Liver (tissue), 9 donors: Measurements from ENCODE around the gene TMEM163. TPM values are rescaled to one million over a fixed set of nuclear protein-coding genes. Genes with fewer than 3 reads are reported as not detected.

Source experiments
- DNase-seq: peaks from one replicate; pipeline ENCODE4 v3.0.0-alpha.2; 2017; ENCODE audit warnings: low spot score
- H3K27ac ChIP-seq, 2 donors: one replicate each; pipeline ENCODE4 v1.7.0; 2013; ENCODE audit warnings: inconsistent platforms in 2 of 2, low read length in 2 of 2, control low read depth in 1 of 2, low read depth in 1 of 2, mild to moderate bottlenecking in 1 of 2
- H3K27me3 ChIP-seq, 4 donors: one replicate each; pipeline versions ENCODE4 v1.6.1 to v1.7.0; 2013; ENCODE audit warnings: low read length in 3 of 4, inconsistent platforms in 1 of 4, mild to moderate bottlenecking in 1 of 4, moderate library complexity in 1 of 4; ENCODE audit not compliant: control insufficient read depth in 4 of 4, insufficient read depth in 4 of 4
- H3K36me3 ChIP-seq, 4 donors: one replicate each; pipeline versions ENCODE4 v1.6.1 to v1.7.0; 2013; ENCODE audit warnings: low read length in 3 of 4, mild to moderate bottlenecking in 3 of 4, low read depth in 1 of 4, moderate library complexity in 1 of 4; ENCODE audit not compliant: control insufficient read depth in 4 of 4, insufficient read depth in 3 of 4
- H3K4me1 ChIP-seq, 4 donors: one replicate each; pipeline versions ENCODE4 v1.6.1 to v1.7.0; 2013; ENCODE audit warnings: low read length in 3 of 4, mild to moderate bottlenecking in 3 of 4, moderate library complexity in 1 of 4; ENCODE audit not compliant: control insufficient read depth in 4 of 4, insufficient read depth in 4 of 4
- H3K4me3 ChIP-seq, 3 donors: one replicate each; pipeline versions ENCODE4 v1.6.1 to v1.7.0; 2013; ENCODE audit warnings: low read length in 3 of 3, control low read depth in 1 of 3, low read depth in 1 of 3, mild to moderate bottlenecking in 1 of 3
- H3K9ac ChIP-seq, 2 donors: one replicate each; pipeline ENCODE4 v1.7.0; 2013; ENCODE audit warnings: low read length in 2 of 2, mild to moderate bottlenecking in 2 of 2, moderate library complexity in 2 of 2, control low read depth in 1 of 2, low read depth in 1 of 2
- H3K9me3 ChIP-seq, 4 donors: one replicate each; pipeline versions ENCODE4 v1.6.1 to v1.7.0; 2013; ENCODE audit warnings: low read length in 3 of 4; ENCODE audit not compliant: control insufficient read depth in 4 of 4
- EGR1 ChIP-seq, 2 donors: IDR thresholded peaks; 2 replicates each; pipeline ENCODE4 v1.6.1; 2016 to 2018; ENCODE audit warnings: antibody characterized with exemption in 2 of 2, low read depth in 2 of 2
- FOXA1 ChIP-seq: IDR thresholded peaks from 2 replicates; pipeline ENCODE4 v1.6.1; 2016; ENCODE audit warnings: antibody characterized with exemption
- FOXA2 ChIP-seq: IDR thresholded peaks from 2 replicates; pipeline ENCODE4 v1.6.1; 2016; ENCODE audit warnings: antibody characterized with exemption
- GABPA ChIP-seq, 2 donors: IDR thresholded peaks in 1 of 2; conservative IDR thresholded peaks in 1 of 2; 2 replicates each; pipeline ENCODE4 v1.6.1; 2016; ENCODE audit warnings: antibody characterized with exemption in 2 of 2, mild to moderate bottlenecking in 1 of 2, moderate library complexity in 1 of 2
- HNF4A ChIP-seq, 2 donors: conservative IDR thresholded peaks; 2 replicates each; pipeline ENCODE4 v1.6.1; 2016; ENCODE audit warnings: antibody characterized with exemption in 2 of 2, mild to moderate bottlenecking in 2 of 2
- HNF4G ChIP-seq: IDR thresholded peaks from 2 replicates; pipeline ENCODE4 v1.6.1; 2016; ENCODE audit warnings: antibody characterized with exemption
- JUND ChIP-seq, 2 donors: IDR thresholded peaks; 2 replicates each; pipeline ENCODE4 v1.6.1; 2016; ENCODE audit warnings: antibody characterized with exemption in 2 of 2
- NR2F2 ChIP-seq: IDR thresholded peaks from 2 replicates; pipeline ENCODE4 v1.6.1; 2016; ENCODE audit warnings: antibody characterized with exemption
- RAD21 ChIP-seq, 2 donors: IDR thresholded peaks; 2 replicates each; pipeline ENCODE4 v1.6.1; 2016; ENCODE audit warnings: antibody characterized with exemption in 2 of 2, mild to moderate bottlenecking in 2 of 2
- RXRA ChIP-seq, 2 donors: IDR thresholded peaks; 2 replicates each; pipeline ENCODE4 v1.6.1; 2017 to 2018; ENCODE audit warnings: antibody characterized with exemption in 2 of 2, mild to moderate bottlenecking in 1 of 2
- SP1 ChIP-seq: IDR thresholded peaks from 2 replicates; pipeline ENCODE4 v1.6.1; 2018; ENCODE audit warnings: antibody characterized with exemption, mild to moderate bottlenecking
- TAF1 ChIP-seq: conservative IDR thresholded peaks from 2 replicates; pipeline ENCODE4 v1.6.1; 2016; ENCODE audit warnings: antibody characterized with exemption, mild to moderate bottlenecking
- YY1 ChIP-seq: IDR thresholded peaks from 2 replicates; pipeline ENCODE4 v1.6.1; 2016; ENCODE audit warnings: antibody characterized with exemption, mild to moderate bottlenecking
- WGBS: extraction: QIAGEN DNeasy Blood & Tissue Kit; methylation state at CpG from one replicate; pipeline ENCODE4 v1.1.7; 2013; 5-methylcytosine and 5-hydroxymethylcytosine counted together
- polyA plus RNA-seq, 2 donors: library from polyadenylated mRNA; stranded (reverse) in 1 of 2; unstranded in 1 of 2; fragments of 200-250 nt in 1 of 2; fragments of >200 nt in 1 of 2; fragmentation: Nextera tagmentation in 1 of 2; extraction: Ambion mirVana in 1 of 2; gene quantifications; one replicate each; pipeline versions ENCODE4 v1.2.1 to v1.2.3, GENCODE V29; 2013 to 2015
- total RNA-seq, 2 donors: library from RNA; depleted of rRNA; stranded (reverse); fragments of >200 nt; gene quantifications; one replicate each; pipeline ENCODE4 v1.2.3, GENCODE V29; 2014
- TF ChIP-seq, protein P1 (sequence below): IDR thresholded peaks from 2 replicates; pipeline ENCODE4 v1.6.1; 2016; ENCODE audit warnings: antibody characterized with exemption, mild to moderate bottlenecking
- TF ChIP-seq, protein P2 (sequence below): fragments of 150-350 bp; IDR thresholded peaks from 2 replicates; pipeline ENCODE4 v1.5.1; 2017; ENCODE audit warnings: improper control_type of control experiment, low read depth, low read length; ENCODE audit not compliant: missing input control
- TF ChIP-seq, protein P3 (sequence below): IDR thresholded peaks from 2 replicates; pipeline ENCODE4 v1.6.1; 2016; ENCODE audit warnings: antibody characterized with exemption
- TF ChIP-seq, protein P4 (sequence below): IDR thresholded peaks from 2 replicates; pipeline ENCODE4 v1.6.1; 2016; ENCODE audit warnings: antibody characterized with exemption
- donor health status: healthy.
- donor health status: healthy.
- donor health status: healthy.
- donor health status: healthy.
- donor health status: healthy.

The TMEM163 gene
- total and polyA plus RNA-seq, 4 donors, result 0.08 to 0.48 (median 0.25) TPM

DNA sequence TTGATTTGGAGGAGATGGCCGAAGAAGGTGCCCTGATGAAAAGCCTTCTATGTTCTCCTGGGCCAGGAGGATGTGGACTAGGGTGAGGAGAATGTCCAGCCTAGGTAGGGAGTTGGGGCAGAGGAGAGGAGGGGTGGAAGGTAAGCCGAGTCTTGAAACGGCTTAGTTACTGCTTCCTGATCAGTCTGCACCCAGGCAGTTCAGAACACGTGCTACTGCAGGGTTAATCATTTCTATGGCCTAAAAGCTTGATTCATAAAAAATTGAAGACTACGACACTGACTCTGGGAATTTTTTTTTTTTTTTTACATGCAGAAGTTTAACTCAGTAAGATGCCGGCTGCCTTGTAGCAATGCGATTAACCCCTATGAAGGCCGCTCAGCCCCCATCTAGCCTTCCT, 125.3 kb downstream of the TMEM163 start:
- Histone ChIP-seq H3K9me3 (peaks cover 3 to 14% (median 9%) of the 10 kb centered on the region in 4 donors), H3K4me3 (no peak overlapping the region)
- 83% methylated on average over 8 of the region's 8 CpGs for WGBS

DNA sequence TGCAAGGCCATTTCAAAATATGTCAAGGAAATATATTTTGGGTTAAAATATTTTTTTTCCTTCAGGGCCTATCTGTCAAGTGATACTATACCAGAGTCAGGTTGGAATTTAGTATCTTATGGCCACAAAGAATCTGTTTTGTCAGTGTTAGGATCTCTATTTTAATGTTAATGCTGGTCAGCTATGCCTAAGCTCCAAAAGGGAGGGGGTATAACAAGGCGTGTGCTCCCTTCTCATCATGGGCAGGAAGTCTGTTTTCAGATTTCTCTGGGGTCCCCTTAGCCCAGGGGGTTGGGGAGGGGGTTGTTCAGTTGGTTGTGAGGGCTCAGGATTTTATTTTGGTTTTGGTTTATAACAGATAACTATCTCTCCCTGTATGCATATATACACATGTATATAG, 126.4 kb downstream of the TMEM163 start:
- H3K36me3 ChIP-seq, result no peaks in the 10 kb centered on the region
- WGBS, result 74% methylated on average over 1 of the region's 1 CpG
- H3K9me3 ChIP-seq, result peaks cover 3 to 14% (median 9%) of the 10 kb centered on the region in 4 donors
- no peak for DNase-seq
- no peaks in the 10 kb centered on the region for H3K27me3 ChIP-seq
- no peak overlapping the region for H3K9ac ChIP-seq
- TF ChIP-seq FOXA2, result no peak
- TF ChIP-seq, protein P1, sequence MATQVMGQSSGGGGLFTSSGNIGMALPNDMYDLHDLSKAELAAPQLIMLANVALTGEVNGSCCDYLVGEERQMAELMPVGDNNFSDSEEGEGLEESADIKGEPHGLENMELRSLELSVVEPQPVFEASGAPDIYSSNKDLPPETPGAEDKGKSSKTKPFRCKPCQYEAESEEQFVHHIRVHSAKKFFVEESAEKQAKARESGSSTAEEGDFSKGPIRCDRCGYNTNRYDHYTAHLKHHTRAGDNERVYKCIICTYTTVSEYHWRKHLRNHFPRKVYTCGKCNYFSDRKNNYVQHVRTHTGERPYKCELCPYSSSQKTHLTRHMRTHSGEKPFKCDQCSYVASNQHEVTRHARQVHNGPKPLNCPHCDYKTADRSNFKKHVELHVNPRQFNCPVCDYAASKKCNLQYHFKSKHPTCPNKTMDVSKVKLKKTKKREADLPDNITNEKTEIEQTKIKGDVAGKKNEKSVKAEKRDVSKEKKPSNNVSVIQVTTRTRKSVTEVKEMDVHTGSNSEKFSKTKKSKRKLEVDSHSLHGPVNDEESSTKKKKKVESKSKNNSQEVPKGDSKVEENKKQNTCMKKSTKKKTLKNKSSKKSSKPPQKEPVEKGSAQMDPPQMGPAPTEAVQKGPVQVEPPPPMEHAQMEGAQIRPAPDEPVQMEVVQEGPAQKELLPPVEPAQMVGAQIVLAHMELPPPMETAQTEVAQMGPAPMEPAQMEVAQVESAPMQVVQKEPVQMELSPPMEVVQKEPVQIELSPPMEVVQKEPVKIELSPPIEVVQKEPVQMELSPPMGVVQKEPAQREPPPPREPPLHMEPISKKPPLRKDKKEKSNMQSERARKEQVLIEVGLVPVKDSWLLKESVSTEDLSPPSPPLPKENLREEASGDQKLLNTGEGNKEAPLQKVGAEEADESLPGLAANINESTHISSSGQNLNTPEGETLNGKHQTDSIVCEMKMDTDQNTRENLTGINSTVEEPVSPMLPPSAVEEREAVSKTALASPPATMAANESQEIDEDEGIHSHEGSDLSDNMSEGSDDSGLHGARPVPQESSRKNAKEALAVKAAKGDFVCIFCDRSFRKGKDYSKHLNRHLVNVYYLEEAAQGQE, result no peak
- no peak overlapping the region for H3K27ac ChIP-seq
- no peaks in the 10 kb centered on the region for H3K4me1 ChIP-seq
- H3K4me3 ChIP-seq, result no peak overlapping the region

More for the DNA sequence above, 125.3 kb downstream of the TMEM163 start:
- H3K4me1 ChIP-seq, result no peaks in the 10 kb centered on the region
- H3K27me3 ChIP-seq, result no peaks in the 10 kb centered on the region
- no peak overlapping the region for H3K27ac ChIP-seq
- TF ChIP-seq FOXA2, result no peak
- no peak for TF ChIP-seq HNF4A (conservative IDR thresholded peaks at IDR 0.05)
- TF ChIP-seq FOXA1, result no peak
- TF ChIP-seq JUND (IDR thresholded peaks at IDR 0.05), result no peak
- no peaks in the 10 kb centered on the region for H3K36me3 ChIP-seq
- H3K9ac ChIP-seq, result no peak overlapping the region
- DNase-seq, result no peak

DNA sequence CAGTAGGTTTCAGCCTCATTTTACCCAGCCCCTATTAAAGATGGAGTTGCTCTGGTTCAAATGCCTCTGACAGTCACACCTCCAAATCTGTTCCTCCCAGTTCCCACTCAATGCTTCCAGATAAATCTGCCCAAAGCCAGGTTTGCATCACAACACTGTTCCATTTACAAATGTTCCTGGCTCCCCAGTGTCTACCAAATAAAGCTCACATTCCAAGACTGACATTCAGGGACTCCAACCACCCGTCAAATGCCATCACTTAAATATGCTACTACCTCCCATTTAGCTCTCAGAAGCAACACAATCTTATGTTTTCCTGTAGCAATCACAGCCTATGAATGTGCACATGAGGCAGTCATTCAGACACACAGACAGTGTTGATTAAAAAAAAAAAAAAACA, 127.3 kb downstream of the TMEM163 start:
- no peaks in the 10 kb centered on the region for H3K36me3 ChIP-seq
- TF ChIP-seq FOXA1 (no peak), YY1 (no peak), JUND (IDR thresholded peaks at IDR 0.05) (no peak), HNF4A (conservative IDR thresholded peaks at IDR 0.05) (no peak), TAF1 (no peak), SP1 (no peak), NR2F2 (no peak), EGR1 (IDR thresholded peaks at IDR 0.05; ENCODE audit: low read depth in 2 of 2) (no peak), RXRA (IDR thresholded peaks at IDR 0.05) (no peak), FOXA2 (no peak), RAD21 (IDR thresholded peaks at IDR 0.05) (no peak), HNF4G (no peak), GABPA (IDR thresholded peaks at IDR 0.05 in 1 of 2, conservative IDR thresholded peaks at IDR 0.05 in 1 of 2) (no peak)
- TF ChIP-seq, protein P2, sequence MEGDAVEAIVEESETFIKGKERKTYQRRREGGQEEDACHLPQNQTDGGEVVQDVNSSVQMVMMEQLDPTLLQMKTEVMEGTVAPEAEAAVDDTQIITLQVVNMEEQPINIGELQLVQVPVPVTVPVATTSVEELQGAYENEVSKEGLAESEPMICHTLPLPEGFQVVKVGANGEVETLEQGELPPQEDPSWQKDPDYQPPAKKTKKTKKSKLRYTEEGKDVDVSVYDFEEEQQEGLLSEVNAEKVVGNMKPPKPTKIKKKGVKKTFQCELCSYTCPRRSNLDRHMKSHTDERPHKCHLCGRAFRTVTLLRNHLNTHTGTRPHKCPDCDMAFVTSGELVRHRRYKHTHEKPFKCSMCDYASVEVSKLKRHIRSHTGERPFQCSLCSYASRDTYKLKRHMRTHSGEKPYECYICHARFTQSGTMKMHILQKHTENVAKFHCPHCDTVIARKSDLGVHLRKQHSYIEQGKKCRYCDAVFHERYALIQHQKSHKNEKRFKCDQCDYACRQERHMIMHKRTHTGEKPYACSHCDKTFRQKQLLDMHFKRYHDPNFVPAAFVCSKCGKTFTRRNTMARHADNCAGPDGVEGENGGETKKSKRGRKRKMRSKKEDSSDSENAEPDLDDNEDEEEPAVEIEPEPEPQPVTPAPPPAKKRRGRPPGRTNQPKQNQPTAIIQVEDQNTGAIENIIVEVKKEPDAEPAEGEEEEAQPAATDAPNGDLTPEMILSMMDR, result no peak
- TF ChIP-seq, protein P3, sequence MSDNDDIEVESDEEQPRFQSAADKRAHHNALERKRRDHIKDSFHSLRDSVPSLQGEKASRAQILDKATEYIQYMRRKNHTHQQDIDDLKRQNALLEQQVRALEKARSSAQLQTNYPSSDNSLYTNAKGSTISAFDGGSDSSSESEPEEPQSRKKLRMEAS, result no peak
- TF ChIP-seq, protein P4, sequence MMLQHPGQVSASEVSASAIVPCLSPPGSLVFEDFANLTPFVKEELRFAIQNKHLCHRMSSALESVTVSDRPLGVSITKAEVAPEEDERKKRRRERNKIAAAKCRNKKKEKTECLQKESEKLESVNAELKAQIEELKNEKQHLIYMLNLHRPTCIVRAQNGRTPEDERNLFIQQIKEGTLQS, result no peak
- TF ChIP-seq, protein P1, result no peak
- no peak for DNase-seq
- H3K4me3 ChIP-seq, result no peak overlapping the region
- H3K4me1 ChIP-seq, result no peaks in the 10 kb centered on the region
- WGBS, result 89% methylated on average over 1 of the region's 1 CpG
- no peak overlapping the region for H3K27ac ChIP-seq
- peaks cover 3 to 14% (median 9%) of the 10 kb centered on the region in 4 donors for H3K9me3 ChIP-seq
- no peak overlapping the region for H3K9ac ChIP-seq
- H3K27me3 ChIP-seq, result no peaks in the 10 kb centered on the region
